NCI-H1417 (cell line): ENCODE results near the gene CDH10.
A peak's percentile ranks its signal among the peaks of the same experiment; 100 is the strongest.

Experiments used
- DNase-seq, 3 experiments: peaks; one replicate each; lab custom pipeline; 2025; lab: John Stamatoyannopoulos, UW

The CDH10 gene

DNA sequence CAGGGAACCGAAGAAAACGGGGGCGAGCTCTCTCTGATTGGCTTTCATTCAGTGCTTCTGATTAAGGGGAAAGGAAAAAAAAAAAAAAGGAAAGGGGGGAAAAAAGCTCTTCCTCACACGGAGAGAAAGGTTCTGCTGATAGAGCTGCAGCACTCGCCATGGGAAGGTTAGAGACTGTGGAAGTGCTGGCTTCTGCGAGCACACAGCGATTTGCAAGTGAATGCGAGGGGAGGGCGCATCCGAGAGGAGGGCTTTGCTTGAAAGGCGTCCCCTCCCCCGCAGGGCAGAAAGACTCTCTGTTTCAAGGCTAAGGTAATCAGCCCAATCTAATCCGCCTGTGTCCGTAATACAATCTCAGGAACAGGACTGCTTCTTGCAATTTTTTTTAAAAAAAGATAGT is at the start of gene CDH10:
Gene CDH10 (minus strand): TSS at position 218 of the 400 bp plus-strand sequence. CDS start 51,488 bp downstream, outside the sequence.
- DNase-seq, result peak in 2 of 3 experiments; percentile 17 to 52

DNA sequence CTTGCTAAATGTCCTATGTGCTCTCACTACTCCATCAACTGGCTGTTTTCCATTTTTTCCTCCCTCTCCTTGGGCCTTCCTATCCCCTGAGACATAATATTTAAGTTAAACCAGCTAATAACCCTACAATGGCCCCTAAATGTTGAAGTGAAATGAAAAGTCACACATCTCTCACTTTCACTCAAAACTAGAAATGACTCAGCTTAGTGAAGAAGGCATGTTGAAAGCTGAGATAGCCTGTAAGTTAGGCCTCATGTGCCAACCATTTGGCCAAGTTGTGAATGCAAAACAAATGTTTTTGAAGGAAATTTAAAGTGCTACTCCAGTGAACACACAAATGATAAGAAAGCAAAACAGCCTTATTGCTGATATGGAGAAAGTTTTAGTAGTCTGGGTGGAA is 48.8 kb upstream of the CDH10 start:
- no peak for DNase-seq

DNA sequence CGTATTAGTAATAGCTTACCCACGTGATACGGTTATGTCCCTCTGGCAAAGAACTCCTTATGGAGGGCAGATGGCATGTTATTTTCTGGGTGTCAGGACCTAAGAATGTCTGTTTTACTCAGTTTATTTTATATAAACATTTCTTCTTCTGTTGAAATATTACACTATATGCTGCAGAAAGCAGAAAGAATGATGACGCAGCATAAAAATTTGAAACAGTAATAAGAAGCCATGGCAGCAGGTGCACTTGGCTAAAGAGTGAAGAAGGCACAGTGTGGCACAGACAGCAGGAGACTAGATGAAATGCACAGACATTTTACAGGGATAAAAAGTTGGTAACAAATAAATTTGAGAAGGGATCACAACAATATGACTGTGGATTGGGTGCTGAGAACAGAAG is 46.3 kb upstream of the CDH10 start:
- no peak for DNase-seq

- DNase-seq, result no peak
Measured at GRCh38 chr5:24681106-24681505, 36.3 kb upstream of the CDH10 start.

DNA sequence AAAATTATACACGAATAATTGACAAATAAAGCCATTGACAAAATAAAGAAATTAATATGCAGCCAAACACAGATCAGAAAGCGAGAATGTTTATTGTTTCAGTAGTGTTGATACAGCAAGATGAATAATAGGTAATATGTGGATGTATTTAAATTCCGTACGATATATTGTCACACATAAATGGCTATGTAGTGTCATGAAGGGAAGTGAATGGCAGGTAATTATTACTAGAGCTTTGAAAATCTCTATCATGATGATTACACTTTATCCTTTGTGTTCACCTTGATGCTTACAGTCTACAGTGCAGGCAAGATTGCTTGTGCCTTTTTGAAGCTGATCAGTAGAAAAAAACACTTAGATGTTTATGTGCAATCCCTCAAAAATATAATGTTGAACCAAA is 23.3 kb upstream of the CDH10 start:
- DNase-seq, result no peak

- DNase-seq, result no peak
Measured at GRCh38 chr5:24649531-24649930, 4.8 kb upstream of the CDH10 start.

DNA sequence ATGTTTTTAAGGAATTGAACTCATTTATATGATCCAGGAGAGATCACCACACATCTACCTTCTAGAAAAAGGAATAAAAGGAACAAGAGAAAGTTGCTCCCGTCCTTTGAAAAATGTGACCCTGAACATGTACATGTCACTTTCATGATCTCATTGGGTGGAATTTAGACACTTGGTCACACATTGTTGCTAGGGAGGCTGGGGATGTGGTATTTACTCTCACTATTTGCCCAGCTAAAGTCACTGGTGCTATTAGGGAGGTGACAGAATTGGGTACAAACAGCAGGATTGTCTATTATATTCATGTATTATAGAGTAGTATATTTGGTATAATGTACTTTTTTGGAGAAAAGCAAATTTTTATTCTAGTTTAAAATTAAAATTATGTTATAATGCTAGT is 2.1 kb upstream of the CDH10 start:
- peak in 1 of 3 experiments; percentile 38 for DNase-seq

GRCh38 chr5:24645483-24645882 is 705 bp upstream of the CDH10 start:
- no peak for DNase-seq

DNA sequence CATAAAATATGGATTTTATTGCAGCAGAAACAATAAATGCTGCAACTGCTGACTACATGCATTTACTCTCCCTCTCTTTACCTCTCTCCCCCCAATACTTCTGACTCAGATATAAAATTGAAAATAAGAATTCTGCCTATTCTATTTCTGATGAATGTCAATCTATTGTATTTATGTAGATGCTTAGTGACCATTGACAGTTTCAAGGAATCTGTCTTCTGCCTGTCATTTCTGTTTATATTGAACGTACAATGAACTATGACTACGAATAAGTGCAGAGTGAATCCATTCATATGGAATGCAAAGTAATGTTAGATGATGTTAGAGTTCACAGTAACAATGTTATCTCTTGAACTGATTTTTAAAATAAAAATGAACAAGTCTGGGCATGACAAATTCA is 898 bp downstream of the CDH10 start:
- no peak for DNase-seq

GRCh38 chr5:24643156-24643555 is 1.6 kb downstream of the CDH10 start:
- no peak for DNase-seq

DNA sequence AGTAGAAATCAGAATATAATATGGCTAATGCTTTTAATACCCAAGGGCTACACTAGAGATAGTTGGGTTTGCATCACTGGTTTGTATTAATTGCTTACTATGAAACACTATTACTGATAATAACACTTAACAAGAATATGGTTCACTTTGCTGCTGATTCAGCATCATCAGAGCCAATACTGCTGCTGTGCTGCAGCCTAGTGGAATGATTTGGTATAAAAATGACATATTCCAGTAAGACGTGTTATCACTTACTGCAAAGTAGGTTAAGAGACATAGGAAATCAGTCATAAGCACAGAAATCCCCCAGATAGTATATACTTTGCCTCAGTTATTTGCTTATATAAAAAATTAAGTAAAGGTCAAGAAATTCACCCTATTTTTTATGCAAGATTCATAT is 2.8 kb downstream of the CDH10 start:
- DNase-seq, result peak; percentile 29 to 75 (median 35)

GRCh38 chr5:24635209-24635608 is 9.6 kb downstream of the CDH10 start:
- DNase-seq, result no peak

GRCh38 chr5:24633715-24634325 is 11.0 kb downstream of the CDH10 start:
- peak; percentile 33 to 83 (median 55) for DNase-seq

DNA sequence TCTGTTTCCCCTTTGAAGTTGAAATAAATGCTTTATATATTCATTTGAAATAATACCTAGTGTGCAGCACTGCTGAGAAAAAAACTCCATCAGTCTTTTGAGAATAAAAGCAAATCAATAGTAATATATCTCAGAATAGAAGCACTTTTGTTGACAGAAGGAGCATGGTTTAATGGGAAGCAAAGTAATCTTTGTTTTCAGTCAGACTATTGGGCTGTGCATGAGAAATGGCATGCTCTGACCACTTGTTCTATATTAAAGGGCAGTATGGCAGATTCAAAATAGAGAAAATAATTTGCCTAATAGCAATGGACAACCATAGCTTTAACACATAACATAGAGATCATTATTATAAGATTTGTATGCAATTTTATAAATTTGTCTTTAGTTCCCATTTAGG is 12.4 kb downstream of the CDH10 start:
- peak in 1 of 3 experiments; percentile 27 for DNase-seq

DNA sequence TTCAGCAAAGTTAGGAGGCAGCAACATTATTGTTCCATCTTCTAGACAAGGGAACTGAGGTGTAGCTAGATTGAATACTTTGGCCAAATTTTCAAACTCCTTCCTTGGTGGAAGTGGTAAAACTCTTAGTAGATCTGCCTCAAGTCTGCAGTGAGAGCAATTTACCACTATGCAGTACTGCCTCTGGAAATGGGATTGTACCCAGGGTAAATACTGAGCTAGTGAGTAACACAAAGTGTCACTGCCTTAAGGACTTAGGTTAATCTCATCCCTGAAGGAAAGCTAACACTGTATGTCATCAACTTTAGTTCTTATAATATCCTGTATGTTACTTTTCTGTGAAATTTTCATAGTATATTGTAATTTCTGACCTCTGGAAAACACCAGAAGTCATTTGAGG is 13.9 kb downstream of the CDH10 start:
- no peak for DNase-seq

- no peak for DNase-seq
Measured at GRCh38 chr5:24629798-24630197, 15.0 kb downstream of the CDH10 start.

DNA sequence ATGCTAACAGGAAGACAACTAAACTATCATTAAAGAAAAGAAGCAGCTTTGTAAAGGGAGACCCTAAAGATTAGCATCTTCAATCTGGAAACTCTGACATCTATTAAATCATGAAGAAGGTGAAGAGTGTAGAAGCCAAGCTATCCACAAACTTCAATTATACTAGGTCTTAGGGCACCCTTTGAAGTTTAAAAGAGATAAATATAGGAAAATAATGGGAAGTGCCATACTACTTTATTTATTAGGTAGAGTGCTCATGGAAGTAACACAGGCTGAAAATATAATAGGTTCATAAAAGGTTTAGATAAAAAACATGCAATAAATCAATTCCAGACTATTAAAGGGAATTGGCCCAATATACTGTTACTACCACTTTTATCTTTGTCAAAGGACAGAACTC is 19.9 kb downstream of the CDH10 start:
- no peak for DNase-seq

GRCh38 chr5:24623624-24624023 is 21.2 kb downstream of the CDH10 start:
- DNase-seq, result no peak

DNA sequence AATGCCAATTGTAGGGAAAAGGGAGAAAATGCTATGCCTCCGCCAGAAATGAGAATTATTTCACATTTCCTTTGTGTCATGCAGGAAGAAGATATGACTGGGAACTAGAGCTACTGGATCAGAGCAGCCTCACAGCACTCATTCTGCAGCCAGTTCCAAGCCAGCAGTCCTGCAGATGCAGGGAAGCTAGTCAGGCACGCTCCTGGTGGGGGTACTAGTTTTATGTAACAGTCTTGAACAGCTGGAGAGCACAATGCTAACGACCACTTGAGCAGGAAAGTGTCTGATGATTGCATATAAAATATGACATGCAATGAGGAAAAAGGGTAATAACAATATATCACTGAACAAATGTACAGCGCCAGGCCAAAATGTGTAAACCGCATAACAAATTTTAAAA is 21.7 kb downstream of the CDH10 start:
- peak; percentile 34 to 82 (median 70) for DNase-seq

GRCh38 chr5:24621792-24622191 is 23.0 kb downstream of the CDH10 start:
- DNase-seq, result peak in 2 of 3 experiments; percentile 56 to 72

GRCh38 chr5:24616566-24616965 is 28.2 kb downstream of the CDH10 start:
- no peak for DNase-seq

- no peak for DNase-seq
Measured at GRCh38 chr5:24615159-24615558, 29.6 kb downstream of the CDH10 start.

- DNase-seq, result no peak
Measured at GRCh38 chr5:24609706-24610105, 35.1 kb downstream of the CDH10 start.

- DNase-seq, result peak in 2 of 3 experiments; percentile 16 to 60
Measured at GRCh38 chr5:24606971-24607370, 37.8 kb downstream of the CDH10 start.
